ENCODE measurements around the gene VSTM1.

VSTM1 gene

GRCh38 chr19:54010474-54010873, 53.2 kb downstream of the VSTM1 start:
- DNase-seq, result no peak

GRCh38 chr19:54009440-54009839, 54.3 kb downstream of the VSTM1 start:
- DNase-seq, result no peak

GRCh38 chr19:54002495-54003315, 61.0 kb downstream of the VSTM1 start:
- DNase-seq, result no peak

- DNase-seq, result no peak
These were observed 62.2 kb downstream of the VSTM1 start for GRCh38 chr19:54001496-54001895.

- no peak for DNase-seq
These were observed 64.0 kb downstream of the VSTM1 start for GRCh38 chr19:53999694-54000093.

- DNase-seq, result no peak
These were observed 65.5 kb downstream of the VSTM1 start for GRCh38 chr19:53998223-53998622.

- DNase-seq, result no peak
These were observed 68.9 kb downstream of the VSTM1 start for GRCh38 chr19:53994811-53995210.

- no peak for DNase-seq
These were observed 70.2 kb downstream of the VSTM1 start for GRCh38 chr19:53993448-53993847.

- DNase-seq, result no peak
These were observed 70.9 kb downstream of the VSTM1 start for GRCh38 chr19:53992815-53993214.

GRCh38 chr19:53992211-53992610, 71.5 kb downstream of the VSTM1 start:
- DNase-seq, result no peak

- DNase-seq, result no peak
These were observed 72.2 kb downstream of the VSTM1 start, which contains the start of gene CACNG6 for GRCh38 chr19:53991224-53992113. Gene CACNG6, plus strand, starts transcription at chr19:53991637. Its CDS starts 1,241 bp downstream, at chr19:53992878.

All from activated gamma-delta T cell (primary cell).